ENCODE results near the gene ASTN2. TPM values are rescaled to one million over a fixed set of nuclear protein-coding genes. Genes with fewer than 3 reads are reported as not detected.

The ASTN2 gene
- total RNA-seq, 1 donor from 2014 or later: 4.4 TPM

DNA sequence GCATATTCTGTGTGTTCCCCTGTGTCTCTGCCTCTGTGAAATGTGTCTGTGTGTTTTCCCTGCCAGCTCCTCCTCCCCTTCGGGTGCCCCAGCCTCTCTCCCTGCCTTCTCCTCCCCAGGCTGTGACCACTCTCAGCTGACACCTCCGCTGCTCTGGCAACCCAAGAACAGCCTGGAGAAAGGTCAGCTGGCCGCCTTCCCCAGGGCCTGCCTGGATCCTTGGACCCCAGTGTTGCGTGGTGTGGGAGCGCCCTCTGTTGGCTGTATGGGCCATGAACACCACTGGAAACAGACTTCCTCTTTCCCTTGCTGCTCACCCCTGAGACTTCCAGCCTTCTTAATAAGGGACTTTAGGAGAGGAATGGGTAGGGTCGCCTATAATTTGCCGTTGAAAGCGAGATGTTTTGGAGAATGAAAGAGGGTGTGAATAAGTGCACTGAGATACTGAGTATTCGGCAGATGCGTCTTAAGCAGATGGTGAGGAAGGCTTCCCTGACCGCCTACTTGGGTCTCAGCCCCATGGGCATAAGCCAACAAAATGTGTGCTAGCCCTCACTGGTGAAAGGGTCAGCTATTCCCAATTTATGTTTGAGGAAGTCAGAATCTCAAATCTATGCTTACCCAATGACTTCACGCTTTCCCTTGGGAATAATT lies 842.6 kb downstream of the ASTN2 start:
- DNase-seq (ENCODE audit: low spot score): peak; percentile 82

DNA sequence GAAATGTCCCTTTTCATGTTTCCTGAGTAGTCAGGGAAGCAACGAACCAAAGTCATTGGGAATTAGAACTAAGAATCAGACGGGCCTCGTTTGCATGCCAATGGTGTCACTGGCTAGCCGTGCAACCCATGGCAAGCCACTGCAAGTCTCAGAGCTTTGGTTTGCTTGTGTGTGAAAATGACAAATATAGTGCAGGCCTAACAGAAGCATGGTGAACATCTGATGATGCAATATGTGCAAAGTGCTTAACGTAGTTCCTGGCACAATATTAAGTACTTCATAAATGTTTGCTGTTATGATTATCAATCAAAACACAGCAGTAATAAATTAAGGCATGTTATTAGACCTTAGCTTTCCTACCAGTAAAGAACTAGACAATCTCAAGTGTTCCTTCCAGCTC lies 845.7 kb downstream of the ASTN2 start:
- DNase-seq (ENCODE audit: low spot score): no peak

DNA sequence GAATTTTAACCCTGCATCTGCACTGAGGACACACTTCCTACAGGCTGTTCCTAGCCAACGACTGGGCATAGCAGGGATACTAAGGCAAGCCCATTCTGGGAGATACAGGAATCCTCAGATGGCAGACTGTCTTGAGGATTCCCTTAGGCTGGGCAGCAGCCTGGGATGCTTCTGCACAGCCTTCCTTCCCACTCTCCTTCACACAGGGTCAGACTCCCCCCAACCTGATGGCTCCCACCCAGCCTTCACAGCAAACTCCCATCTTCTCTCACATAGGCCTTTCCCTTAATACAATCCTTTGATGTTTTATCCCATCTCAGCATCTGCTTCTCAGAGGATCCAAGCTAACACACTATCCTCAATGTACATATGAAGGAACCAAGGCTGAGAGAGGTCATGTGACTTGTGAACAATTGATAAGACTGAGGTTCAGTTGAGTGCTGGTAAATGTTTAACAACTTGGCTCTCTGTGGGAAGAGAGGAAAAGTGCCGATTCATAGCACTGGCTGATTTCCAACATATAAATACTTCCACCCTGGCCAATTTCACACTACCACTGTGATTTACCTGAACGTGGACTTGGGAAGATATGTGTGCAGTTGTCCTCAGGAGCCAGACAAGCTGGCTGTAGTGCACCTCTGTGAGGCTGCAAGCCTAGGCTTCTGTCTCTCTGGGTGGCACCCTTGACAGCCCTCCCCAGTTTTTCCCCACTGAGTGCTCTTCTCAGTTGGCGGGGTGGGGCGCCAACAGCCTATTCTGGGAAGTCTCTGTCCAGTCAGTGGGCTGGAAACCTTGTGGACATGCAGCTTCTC lies 848.0 kb downstream of the ASTN2 start:
- peak; percentile 66 for DNase-seq (ENCODE audit: low spot score)

DNA sequence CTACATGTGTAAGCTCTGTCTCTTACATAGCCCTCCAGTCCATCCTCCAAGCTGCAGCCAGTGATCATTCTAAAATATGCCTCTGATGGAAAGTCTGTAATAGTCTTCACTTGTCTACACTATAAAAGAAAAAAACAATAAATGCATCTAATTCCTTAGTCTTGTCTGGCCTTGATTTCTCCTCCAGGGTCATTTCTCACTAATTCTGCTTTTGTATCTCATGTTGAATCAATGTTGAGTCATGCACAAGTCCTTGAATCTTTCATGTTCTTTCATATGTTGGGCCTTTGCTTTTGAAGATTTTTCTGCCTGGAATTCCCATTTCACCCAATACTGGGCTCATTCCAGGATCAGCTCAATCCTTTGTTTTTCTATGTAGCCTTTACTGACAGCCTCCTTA lies 848.9 kb downstream of the ASTN2 start:
- no peak for DNase-seq (ENCODE audit: low spot score)

DNA sequence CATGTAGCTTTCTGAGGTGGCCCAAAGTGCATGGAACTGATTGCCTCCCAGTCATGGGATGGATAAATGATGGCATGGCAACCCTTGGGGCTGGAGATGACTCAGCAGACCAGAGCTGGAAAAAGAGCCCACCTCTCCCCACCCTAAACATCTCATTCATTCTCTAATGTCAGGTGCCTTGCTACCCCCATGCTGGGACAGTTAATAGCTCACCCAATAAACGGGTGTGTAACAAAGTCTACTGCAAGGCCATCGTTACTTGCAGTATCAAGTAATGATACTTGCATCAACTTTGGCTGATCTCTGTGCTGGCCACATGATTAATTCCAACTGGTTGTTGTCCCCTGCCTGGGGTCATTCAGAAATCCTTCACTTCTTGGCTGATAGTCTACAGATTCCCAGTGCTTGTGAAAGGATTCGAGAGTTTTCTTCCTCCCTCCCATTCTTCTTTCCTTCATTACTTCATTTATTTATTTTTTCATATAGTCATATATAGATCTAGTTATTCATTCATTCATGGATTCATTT lies 850.5 kb downstream of the ASTN2 start:
- DNase-seq (ENCODE audit: low spot score): no peak

DNA sequence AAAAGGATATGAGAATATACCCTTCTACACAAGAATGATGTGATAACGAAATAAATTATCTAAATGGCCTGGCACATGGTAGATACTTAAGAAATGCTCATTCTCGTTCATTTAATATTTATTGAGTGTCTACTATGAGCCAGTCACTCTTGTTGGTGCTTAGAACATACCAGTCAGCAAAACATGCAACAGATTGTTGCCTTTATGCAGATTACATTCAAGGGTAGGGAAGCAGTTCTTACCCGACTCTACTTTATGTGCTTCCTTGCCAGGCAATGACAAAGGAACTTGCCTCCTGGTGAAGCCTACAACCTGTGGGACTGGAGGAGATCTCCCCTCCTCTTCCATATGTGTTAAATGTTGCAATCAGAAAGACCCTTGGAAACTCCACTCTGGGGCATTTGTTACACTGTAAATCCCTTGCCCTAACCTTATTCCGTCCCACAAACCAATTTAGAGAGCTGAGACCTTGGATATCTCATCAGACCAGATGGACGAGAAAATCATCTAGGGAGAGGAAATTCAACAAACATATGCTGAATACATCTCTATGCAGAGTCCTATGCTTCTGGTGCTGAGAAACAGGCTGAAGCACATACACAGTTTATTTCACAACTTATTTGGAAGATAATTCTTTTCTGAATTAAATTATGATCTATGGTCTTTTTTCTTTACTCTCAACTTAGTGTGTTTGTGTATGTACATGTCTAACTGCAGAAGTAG lies 855.9 kb downstream of the ASTN2 start:
- DNase-seq (ENCODE audit: low spot score): no peak

DNA sequence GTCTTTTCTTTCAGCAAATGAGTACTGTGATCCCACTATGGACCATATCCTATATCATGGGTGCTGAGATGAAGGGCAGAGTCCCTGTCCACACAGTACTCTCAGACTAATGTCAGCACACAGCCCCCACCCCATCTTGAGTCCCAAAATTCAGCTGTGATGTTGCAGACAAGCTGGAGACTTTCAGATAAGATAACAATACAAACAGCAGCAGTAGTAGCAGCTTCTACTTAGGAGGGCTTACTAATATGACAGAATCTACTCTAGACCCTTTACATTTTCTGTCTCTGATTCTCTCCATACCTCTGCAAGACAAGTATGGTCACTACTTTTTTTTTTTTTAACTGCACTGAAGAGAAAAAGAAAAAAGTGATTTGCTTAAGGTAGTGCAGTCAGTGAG lies 856.8 kb downstream of the ASTN2 start:
- DNase-seq (ENCODE audit: low spot score): no peak

DNA sequence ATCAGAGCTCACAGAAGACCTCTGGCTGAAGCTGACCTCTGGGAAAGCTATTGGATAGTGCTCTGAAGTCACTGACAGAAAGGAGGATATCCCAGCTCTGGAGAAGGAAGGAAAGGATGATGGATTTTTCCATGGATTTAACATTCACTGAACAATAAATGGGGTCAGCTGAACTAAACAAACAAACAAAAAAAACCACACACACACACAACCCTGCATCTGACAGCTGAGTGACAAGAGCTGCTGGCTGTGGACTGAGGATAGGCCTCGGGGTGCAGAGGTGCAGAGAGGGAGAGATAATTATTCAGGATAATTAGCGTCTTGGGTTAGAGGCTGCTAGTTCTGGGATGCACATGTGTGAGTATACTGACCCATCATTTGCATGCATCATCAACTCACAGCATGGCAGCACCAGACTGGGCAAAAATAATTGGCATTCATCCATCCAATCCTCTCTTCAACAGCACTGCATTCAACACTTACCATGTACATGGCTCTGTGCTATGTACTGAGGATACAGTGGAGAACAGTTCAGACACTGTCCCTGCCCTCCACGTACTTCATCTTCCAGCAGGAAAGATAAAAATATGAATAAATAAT lies 859.2 kb downstream of the ASTN2 start:
- DNase-seq (ENCODE audit: low spot score): no peak

DNA sequence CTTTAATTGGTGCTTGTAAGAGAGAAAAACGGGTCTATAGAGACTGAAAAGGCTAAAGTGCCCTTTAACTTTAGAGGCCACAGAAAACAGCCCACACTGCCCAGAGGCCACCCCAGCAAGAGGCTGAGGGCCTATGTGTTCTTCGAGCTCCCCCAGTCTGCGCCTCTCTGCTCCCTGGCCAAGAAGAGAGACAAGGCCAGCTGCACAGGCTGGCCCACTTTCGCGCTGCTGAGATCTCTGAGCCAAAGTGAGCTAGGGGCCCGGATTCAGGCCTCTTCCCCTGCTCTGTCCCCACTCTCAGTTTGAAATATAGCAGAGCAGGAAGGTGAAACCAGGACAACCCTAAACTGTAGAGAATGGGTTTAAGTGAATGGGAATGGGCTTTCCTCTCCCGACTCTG lies 859.7 kb downstream of the ASTN2 start:
- no peak for DNase-seq (ENCODE audit: low spot score)

DNA sequence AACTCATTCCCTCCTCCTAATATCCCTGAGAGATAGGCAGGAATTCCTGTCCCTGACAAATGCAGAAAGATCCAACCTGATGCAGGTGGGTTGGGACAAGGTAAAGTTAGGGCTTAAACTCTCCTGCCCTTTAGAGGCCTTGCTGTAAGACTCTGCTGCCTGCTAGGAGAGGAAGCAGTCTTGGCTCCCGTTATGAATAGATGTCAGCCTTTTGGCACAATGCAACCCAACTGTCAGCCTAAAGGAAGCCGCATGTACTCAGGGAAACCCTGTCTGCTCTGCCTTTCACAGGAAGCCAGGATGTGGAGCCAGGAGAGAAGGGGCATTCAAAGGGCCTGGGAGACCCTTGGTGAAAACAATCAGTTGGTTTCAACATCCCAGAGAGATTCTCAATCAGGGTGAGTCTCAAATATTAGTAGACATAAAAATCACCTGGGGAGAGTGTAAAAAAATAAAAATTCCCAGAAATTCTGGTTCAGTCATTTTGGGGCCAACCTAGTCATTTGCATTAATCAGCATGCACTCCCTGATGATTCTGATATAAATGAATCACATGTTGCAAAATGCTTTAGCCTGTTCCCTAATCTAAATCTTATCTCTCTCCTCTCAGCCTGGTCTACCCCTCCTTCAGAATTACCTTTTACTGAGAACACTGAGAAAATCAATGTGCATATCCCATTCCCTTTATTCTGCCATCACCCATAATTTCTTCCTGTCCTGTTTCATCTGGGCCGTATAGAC lies 864.0 kb downstream of the ASTN2 start:
- no peak for DNase-seq (ENCODE audit: low spot score)

DNA sequence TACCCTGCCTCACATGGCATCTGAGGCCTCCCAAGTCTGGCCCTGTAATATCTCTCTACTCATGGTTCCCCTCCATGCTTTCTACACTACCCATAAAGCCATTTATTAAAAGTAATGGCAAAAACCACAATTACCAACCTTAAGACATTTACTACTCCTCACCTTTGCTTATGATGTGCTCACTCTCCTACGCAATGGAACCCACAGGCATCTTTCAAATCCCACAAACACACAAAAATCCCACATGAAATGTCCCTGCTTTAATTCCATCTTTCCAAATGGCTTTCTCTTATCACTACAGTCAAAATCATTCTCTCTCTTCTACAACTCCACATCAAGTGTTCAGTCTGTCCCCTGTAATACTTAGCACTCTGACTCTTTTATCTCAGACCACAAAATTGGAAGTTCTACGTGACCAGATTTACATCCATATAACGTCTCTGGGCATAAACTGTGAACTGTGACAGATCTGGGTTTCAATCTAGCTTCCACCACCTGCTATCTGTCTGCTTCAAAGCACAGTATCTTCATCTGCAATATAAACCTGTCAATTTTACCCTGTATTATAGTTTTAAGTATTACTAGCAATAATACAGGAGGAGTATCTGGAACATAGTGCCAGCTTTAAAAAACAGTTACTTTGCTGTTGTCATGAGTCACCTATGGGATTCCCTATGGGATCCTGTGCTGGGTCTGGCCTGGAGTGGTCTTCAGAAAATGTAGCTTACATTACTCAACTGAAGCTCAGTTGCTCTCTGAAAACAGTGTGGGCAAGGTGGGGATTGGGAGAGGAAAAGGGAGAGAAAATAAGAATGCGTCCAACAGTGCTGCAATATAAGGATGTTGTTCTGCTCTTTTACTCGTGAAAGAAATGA lies 864.8 kb downstream of the ASTN2 start:
- DNase-seq (ENCODE audit: low spot score): no peak

DNA sequence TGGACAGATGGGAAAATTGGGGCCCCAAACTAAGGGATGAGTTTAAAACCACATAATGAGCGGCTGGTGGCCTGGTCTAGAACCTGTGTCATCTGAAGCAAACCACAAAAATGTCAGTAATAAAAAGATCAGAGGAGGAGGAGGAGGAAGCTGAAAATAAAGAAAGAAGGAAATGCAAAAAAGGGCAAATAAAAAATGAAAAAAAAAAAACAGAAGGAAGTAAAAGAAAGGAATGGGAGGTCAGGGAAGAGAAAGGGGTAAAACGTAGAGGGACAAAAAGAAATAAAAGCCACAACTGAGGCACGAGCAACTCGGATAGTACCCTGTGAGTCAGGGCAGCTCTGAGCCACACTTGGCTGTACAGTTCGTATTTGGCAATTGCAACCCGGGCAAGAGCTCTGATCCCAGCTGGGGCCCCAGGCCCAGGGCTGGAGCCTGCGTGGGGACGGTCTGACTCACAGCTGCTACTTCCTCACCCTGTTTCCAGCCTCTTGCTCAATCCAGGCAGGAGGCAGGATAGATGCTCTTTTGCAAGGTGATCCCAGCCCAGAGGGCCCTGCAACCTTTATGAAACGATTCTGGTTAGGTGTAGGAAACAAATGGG lies 865.7 kb downstream of the ASTN2 start:
- DNase-seq (ENCODE audit: low spot score): peak; percentile 59

DNA sequence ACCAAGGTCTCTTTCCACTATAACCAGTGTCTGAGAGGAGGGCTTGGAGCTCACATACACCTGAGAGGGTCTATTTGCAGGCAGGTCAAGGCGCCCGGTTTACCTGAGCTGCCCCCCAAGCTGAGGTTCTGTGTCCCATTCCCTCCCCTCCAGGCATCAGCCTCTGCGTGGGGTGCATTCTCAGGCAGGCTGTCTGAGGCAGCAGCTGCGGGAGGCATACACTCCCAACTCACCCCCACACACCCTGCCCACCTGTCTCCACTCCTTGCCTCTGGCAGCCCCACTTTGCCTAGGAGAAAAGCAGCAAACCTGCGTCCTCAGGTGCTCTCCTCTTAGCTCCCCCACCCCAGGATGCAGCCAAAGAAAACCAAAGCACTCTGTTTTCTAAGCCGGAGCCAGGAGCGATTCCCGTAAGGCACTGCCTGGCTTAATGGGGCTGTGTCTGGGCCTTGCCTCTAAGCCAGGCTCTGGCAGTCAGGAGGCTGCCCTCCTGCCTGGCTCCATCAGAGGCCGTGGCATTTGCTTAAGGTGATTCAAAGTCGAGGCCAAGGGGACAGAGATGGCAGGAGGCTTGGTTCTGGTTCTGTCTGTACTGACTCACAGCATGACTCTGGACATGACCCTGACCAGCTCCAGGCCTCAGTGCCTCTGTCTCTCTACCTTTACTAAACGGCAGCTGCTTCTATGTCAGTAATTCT lies 867.0 kb downstream of the ASTN2 start:
- DNase-seq (ENCODE audit: low spot score): no peak

DNA sequence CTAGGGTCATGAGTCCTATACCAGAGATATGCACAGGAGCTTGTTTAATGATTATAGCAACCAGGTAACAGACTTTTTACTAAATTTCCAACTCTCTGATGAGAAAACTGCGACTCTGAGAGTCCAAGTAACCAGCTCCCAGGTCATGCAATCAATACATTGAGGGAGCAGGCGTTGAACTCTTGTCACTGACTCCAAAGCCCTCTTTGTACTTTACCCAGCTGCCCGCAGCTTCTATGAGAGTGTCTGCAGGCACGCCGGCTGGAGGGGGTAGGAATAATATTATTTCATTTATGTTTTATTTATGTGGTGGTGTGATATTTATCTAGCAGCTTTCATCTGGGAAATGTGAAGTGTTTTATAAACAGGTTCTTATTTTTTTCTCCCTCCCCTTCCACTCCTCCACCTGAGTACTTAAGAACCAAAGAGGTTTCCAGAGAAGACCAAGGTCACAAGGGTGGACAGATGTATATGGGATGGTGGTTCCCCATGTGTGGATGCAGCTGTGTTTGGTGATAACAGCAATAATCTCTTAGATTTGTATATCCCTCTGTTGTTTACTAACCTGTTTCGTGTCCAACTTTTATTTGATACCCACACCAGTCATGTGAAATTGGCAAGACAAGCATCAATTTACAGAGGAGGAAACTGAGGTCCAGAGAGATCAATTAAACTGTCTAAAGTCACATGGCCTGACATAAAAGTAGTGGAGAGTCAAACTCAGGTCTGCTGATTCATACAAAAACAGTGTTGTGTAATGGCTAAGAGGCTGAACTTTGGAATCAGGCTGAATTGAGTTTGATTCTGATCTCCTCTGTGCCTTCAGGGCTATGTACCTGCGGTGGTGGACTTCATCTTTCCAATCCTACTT lies 867.9 kb downstream of the ASTN2 start:
- peak; percentile 31 for DNase-seq (ENCODE audit: low spot score)

DNA sequence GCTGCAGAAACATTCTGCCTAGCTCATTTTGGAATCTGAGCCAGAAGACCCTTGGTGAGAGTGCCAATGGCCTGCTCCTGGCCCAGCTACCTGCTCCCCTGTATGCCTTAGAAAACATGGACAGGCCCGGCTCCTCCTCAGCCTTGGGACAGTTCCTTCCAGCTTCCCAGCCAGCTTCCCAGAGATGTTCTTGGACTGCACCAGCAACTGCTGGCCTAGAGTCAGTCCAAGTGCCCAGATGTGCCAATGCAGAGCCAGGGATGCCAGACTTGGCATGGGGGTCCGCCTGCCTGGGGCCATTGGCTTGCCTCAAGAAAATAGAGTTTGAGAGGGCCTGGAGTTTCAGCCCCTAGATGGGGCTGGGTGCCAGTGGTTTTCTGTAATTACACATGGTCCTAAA lies 870.0 kb downstream of the ASTN2 start:
- DNase-seq (ENCODE audit: low spot score): no peak

DNA sequence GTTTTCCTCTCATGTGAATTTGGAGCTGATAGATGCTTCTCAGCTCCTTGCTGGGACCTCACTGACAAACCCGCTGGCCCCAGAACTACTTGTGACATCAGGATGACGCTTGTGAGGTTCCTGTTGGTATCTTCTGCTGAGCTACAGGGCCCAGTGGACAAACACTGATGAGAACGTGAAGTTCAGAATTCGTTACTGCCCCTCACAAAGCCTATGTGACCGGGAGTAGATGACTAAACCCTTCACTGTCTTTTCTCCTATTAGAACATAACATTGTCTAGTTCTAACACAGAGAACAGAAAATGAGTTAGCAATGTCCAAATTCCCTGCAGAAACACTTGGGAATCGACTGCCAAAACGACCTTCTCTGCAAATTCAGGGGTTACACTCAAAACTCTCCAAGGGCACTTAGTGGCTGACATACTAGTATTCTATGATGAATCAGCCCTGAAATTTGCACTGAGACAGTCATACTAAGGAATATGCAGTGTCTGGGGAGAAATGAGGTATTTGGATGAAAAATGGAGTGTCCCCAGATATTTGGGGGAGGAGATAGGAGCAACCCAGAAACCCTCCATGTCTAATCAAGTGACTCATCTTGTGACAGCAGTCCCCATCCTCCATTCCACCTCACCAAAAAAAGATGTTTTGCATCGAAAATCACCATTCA lies 871.0 kb downstream of the ASTN2 start:
- DNase-seq (ENCODE audit: low spot score): no peak

DNA sequence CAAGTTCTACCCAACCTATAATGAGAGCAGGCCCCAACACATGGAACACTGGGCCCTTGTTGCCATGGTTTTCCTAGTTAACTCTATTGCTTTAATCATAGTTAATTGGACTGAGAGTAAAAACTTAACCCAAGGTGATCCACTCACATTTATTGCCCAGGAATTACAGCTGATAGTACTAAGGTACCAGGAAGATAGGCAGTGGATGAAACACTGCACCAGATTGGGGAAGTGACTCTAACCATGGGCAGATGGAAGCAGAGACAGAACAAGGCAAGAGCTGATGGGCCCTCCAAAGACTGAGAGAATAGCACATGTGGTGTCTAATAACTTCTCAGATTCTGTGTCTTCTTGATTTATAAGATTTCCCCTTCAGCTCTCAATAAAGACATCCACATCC lies 873.5 kb downstream of the ASTN2 start:
- DNase-seq (ENCODE audit: low spot score): no peak

DNA sequence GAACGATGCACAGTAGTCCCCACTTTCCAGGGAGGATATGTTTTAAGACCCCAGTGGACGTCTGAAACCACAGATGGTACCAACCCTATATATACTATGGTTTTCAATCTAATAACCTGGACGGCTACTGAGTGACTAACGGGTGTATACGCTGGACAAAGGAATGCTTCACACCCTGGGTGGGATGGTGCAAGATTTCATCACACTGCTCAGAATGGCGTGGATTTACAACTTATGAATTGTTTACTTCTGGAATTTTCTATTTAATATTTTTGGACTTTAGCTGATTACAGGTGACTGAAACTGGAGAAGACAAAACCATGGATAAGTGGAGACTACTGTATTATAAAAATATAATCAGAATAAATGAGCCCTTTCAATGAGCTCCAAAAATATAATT lies 875.3 kb downstream of the ASTN2 start:
- DNase-seq (ENCODE audit: low spot score): no peak

Measured in mucosa of gallbladder (tissue), 1 donor.